Endothelial cell of hepatic sinusoid (primary cell): ENCODE data around the gene TSPAN31.
"Not testable (repeated sequence)": the region's sequence is repeated elsewhere in the genome, so short reads cannot be mapped to it uniquely, and the experiment has no call there.

ENCODE experiments used
- in situ Hi-C: cut with HindIII; loops from 2 replicates; pipeline ENCODE4 v1.10.0; 2017; ENCODE audit warnings: low sequenced_read_pairs

The TSPAN31 gene, protein sequence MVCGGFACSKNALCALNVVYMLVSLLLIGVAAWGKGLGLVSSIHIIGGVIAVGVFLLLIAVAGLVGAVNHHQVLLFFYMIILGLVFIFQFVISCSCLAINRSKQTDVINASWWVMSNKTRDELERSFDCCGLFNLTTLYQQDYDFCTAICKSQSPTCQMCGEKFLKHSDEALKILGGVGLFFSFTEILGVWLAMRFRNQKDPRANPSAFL

GRCh38 chr12:57744777-57745484 lies at the start of gene TSPAN31:
Gene TSPAN31 (plus strand): TSS chr12:57745039. CDS start chr12:57745155, 116 bp downstream.
- in situ Hi-C loops: loop anchor here (5.0 kb wide), 2 partner anchors 42 to 43 kb away; no protein-coding TSS in a partner anchor

- in situ Hi-C loops: no loop called here
Measured at GRCh38 chr12:57695770-57696432, 48.9 kb upstream of the TSPAN31 start.

GRCh38 chr12:57697076-57697475 lies 47.8 kb upstream of the TSPAN31 start:
- in situ Hi-C loops: no loop called here

- in situ Hi-C loops: no loop called here
Measured at GRCh38 chr12:57698414-57698813, 46.4 kb upstream of the TSPAN31 start.

DNA sequence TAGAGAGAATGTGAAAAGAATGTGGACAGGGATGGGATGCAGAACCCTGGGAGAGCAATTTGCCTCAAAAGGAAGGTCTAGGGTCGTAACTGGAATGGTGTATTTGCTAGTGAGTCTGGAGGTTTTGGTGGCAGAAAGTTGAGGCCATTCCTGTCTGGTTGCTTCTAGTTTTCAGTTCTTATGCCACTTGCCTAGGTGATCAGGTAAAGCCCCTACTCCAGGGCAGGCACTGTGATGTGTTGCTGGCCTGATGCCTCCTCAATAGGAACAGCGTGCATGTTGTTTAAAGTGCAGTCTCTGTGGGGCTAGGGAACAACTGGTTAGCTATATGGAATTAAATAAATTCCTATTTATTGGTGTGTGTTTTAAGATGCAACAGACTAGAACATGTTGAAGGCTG lies 44.5 kb upstream of the TSPAN31 start:
- in situ Hi-C loops: loop anchor here (5.0 kb wide), 1 partner anchor 47 kb away; the partner anchor contains the start of gene TSPAN31

DNA sequence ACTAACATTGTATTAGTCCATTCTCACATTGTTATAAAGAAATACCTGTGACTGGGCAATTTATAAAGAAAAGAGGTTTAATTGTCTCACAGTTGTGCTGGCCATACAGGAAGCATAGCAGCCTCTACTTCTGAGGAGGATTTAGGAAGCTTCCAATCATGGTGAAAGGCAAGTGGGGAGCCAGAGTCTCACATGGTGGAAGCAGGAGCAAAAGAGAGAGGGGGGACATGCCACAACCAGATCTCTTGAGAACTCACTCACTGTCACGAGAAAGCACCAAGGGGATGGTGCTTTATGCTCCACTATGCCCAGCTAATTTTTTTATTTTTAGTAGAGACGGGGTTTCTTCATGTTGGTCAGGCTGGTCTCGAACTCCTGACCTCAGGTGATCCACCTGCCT lies 37.6 kb upstream of the TSPAN31 start:
- in situ Hi-C loops: no loop called here

- in situ Hi-C loops: no loop called here
Measured at GRCh38 chr12:57708296-57708695, 36.5 kb upstream of the TSPAN31 start.

GRCh38 chr12:57712701-57713100 lies 32.1 kb upstream of the TSPAN31 start:
- in situ Hi-C loops: no loop called here

DNA sequence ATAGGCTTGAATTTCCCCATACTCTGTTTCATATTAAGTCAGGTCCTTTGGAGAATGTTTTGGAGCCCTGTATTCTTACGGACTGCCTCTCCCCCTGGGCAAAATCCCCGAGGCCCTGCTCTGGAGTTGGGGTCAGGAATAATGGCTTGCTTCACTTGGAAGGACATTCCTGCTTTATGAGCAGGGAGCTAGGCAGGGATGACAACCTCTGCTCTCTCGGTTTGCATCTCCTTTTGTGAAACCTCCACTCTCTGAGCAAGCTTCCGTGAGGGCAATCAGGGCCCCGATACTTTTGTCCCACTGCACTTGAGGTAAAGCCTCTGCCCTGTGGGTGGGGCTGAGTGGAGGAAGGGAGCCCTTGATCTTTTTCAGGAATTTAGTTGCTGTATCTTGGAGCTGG lies 31.6 kb upstream of the TSPAN31 start:
- in situ Hi-C loops: no loop called here

- in situ Hi-C loops: not testable (repeated sequence)
Measured at GRCh38 chr12:57715036-57715748, 29.6 kb upstream of the TSPAN31 start.

DNA sequence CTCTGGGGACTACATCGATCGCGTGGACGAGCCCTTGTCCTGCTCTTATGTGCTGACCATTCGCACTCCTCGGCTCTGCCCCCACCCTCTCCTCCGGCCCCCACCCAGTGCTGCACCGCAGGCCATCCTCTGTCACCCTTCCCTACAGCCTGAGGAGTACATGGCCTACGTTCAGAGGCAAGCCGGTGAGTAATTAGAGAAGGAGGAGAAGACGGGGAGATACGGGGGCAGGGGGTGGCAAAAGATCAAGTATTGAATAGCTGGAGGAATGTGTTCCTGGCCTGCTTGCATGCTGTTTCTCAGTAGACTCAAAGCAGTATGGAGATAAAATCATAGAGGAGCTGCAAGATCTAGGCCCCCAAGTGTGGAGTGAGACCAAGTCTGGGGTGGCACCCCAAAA lies 29.1 kb upstream of the TSPAN31 start:
- in situ Hi-C loops: no loop called here

GRCh38 chr12:57716305-57716704 lies 28.5 kb upstream of the TSPAN31 start:
- in situ Hi-C loops: no loop called here

GRCh38 chr12:57717131-57717530 lies 27.7 kb upstream of the TSPAN31 start:
- in situ Hi-C loops: no loop called here

DNA sequence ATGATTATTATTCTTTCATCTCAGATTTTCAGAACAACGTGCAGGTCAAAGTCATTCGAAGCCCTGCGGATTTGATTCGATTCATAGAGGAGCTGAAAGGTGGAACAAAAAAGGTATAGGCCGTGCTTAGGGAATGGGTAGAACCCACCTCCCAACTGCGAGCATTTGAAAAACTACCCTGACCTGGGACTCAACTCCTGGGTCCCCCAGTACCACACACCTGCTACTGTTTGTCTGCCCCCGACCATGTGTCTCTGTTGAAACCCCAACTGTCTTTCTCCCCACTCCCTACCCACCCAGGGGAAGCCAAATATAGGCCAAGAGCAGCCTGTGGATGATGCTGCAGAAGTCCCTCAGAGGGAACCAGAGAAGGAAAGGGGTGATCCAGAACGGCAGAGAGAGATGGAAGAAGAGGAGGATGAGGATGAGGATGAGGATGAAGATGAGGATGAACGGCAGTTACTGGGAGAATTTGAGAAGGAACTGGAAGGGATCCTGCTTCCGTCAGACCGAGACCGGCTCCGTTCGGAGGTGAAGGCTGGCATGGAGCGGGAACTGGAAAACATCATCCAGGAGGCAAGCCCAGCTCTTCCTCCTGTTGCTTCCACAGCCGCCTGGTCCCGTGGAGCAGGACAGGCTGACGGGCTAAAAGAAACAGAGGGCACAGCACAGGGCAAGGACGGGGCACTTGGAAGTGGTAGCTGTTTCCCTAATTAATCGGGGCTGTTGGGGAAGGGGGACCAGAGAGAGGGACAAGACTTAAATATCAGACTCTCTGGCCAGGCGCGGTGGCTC lies 26.8 kb upstream of the TSPAN31 start:
- in situ Hi-C loops: no loop called here

- in situ Hi-C loops: no loop called here
Measured at GRCh38 chr12:57718641-57719528, 26.0 kb upstream of the TSPAN31 start.

GRCh38 chr12:57719777-57720605 lies 24.8 kb upstream of the TSPAN31 start:
- in situ Hi-C loops: no loop called here

DNA sequence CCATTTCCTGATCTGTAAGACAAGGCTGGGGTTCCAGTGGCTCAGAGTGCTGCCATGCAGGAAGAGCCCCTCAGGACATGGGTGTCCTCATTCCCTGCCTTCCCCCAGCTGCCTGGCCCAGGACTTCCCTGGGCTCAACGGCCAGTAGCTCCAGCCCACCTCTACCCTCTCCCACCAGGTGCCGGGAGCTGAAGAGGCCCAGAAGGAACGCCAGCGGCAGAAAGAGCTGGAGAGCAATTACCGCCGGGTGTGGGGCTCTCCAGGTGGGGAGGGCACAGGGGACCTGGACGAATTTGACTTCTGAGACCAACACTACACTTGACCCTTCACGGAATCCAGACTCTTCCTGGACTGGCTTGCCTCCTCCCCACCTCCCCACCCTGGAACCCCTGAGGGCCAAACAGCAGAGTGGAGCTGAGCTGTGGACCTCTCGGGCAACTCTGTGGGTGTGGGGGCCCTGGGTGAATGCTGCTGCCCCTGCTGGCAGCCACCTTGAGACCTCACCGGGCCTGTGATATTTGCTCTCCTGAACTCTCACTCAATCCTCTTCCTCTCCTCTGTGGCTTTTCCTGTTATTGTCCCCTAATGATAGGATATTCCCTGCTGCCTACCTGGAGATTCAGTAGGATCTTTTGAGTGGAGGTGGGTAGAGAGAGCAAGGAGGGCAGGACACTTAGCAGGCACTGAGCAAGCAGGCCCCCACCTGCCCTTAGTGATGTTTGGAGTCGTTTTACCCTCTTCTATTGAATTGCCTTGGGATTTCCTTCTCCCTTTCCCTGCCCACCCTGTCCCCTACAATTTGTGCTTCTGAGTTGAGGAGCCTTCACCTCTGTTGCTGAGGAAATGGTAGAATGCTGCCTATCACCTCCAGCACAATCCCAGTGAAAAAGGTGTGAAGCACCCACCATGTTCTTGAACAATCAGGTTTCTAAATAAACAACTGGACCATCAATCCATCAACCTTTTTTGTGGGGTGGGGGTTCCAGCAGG lies 23.9 kb upstream of the TSPAN31 start:
- in situ Hi-C loops: no loop called here
